ENCODE data around the gene AUTS2.

The AUTS2 gene

GRCh38 chr7:70793060-70793459 is 1194.8 kb downstream of the AUTS2 start:
- no peak overlapping the region for H3K4me3 ChIP-seq (ENCODE audit: low read depth in 1 of 2, low read length in 1 of 2)
- no peaks in the 10 kb centered on the region for H3K9me3 ChIP-seq
- H3K27ac ChIP-seq: no peak overlapping the region
- no peaks in the 10 kb centered on the region for H3K4me1 ChIP-seq (ENCODE audit: control insufficient read depth in 1 of 2, insufficient read depth in 1 of 2, low read depth in 1 of 2, low read length in 1 of 2)
- no peaks in the 10 kb centered on the region for H3K27me3 ChIP-seq
- no peak for TF ChIP-seq CTCF (IDR thresholded peaks at IDR 0.05)
- no peaks in the 10 kb centered on the region for H3K36me3 ChIP-seq

- Histone ChIP-seq H3K9me3 (no peaks in the 10 kb centered on the region), H3K36me3 (no peaks in the 10 kb centered on the region), H3K27ac (no peak overlapping the region), H3K4me1 (ENCODE audit: control insufficient read depth in 1 of 2, insufficient read depth in 1 of 2, low read depth in 1 of 2, low read length in 1 of 2) (no peaks in the 10 kb centered on the region), H3K4me3 (ENCODE audit: low read depth in 1 of 2, low read length in 1 of 2) (no peak overlapping the region), H3K27me3 (no peaks in the 10 kb centered on the region)
- TF ChIP-seq CTCF (IDR thresholded peaks at IDR 0.05): no peak
These were observed 1195.5 kb downstream of the AUTS2 start for GRCh38 chr7:70793821-70794220.

- Histone ChIP-seq H3K4me1 (ENCODE audit: control insufficient read depth in 1 of 2, insufficient read depth in 1 of 2, low read depth in 1 of 2, low read length in 1 of 2) (no peaks in the 10 kb centered on the region), H3K27ac (no peak overlapping the region), H3K9me3 (no peaks in the 10 kb centered on the region), H3K4me3 (ENCODE audit: low read depth in 1 of 2, low read length in 1 of 2) (no peak overlapping the region), H3K27me3 (no peaks in the 10 kb centered on the region), H3K36me3 (no peaks in the 10 kb centered on the region)
- no peak for TF ChIP-seq CTCF (IDR thresholded peaks at IDR 0.05)
These were observed 1196.7 kb downstream of the AUTS2 start for GRCh38 chr7:70794962-70795361.

GRCh38 chr7:70795948-70796347 is 1197.7 kb downstream of the AUTS2 start:
- Histone ChIP-seq H3K9me3 (no peaks in the 10 kb centered on the region), H3K36me3 (no peaks in the 10 kb centered on the region), H3K27me3 (no peaks in the 10 kb centered on the region), H3K4me3 (ENCODE audit: low read depth in 1 of 2, low read length in 1 of 2) (no peak overlapping the region), H3K27ac (no peak overlapping the region), H3K4me1 (ENCODE audit: control insufficient read depth in 1 of 2, insufficient read depth in 1 of 2, low read depth in 1 of 2, low read length in 1 of 2) (no peaks in the 10 kb centered on the region)
- TF ChIP-seq CTCF (IDR thresholded peaks at IDR 0.05): no peak

- Histone ChIP-seq H3K4me3 (ENCODE audit: low read depth in 1 of 2, low read length in 1 of 2) (no peak overlapping the region), H3K27me3 (no peaks in the 10 kb centered on the region), H3K4me1 (ENCODE audit: control insufficient read depth in 1 of 2, insufficient read depth in 1 of 2, low read depth in 1 of 2, low read length in 1 of 2) (no peaks in the 10 kb centered on the region), H3K36me3 (no peaks in the 10 kb centered on the region), H3K27ac (no peak overlapping the region), H3K9me3 (no peaks in the 10 kb centered on the region)
- no peak for TF ChIP-seq CTCF (IDR thresholded peaks at IDR 0.05)
These were observed 1198.8 kb downstream of the AUTS2 start for GRCh38 chr7:70797109-70797514.

- H3K4me3 ChIP-seq (ENCODE audit: low read depth in 1 of 2, low read length in 1 of 2): no peak overlapping the region
- no peak overlapping the region for H3K27ac ChIP-seq
- H3K9me3 ChIP-seq: no peaks in the 10 kb centered on the region
- no peaks in the 10 kb centered on the region for H3K27me3 ChIP-seq
- no peaks in the 10 kb centered on the region for H3K36me3 ChIP-seq
- no peaks in the 10 kb centered on the region for H3K4me1 ChIP-seq (ENCODE audit: control insufficient read depth in 1 of 2, insufficient read depth in 1 of 2, low read depth in 1 of 2, low read length in 1 of 2)
- no peak for TF ChIP-seq CTCF (IDR thresholded peaks at IDR 0.05)
These were observed 1201.6 kb downstream of the AUTS2 start for GRCh38 chr7:70799841-70800405.

Measured in neutrophil (primary cell).